ENCODE data around the gene FYCO1.

DNA sequence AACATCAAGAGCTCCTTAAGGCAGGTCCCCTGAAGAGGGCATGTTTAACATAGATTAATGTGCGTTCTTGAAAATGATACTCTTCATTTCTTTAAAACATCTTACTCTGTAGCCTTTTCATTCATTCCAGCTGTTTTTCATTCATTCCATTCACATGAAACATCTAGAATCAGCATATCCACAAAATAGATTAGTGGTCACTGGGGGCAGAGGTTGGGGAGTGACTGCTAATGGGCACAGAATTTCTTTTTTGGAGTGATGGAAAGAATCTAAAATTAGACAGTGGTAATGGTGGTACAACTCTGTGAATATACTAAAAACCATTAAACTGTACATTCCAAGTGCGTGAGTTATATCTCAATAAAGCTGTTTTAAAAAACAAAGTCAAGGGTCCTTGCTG lies 67.7 kb downstream of the FYCO1 start:
- no peak for TF ChIP-seq TAF1 (IDR thresholded peaks at IDR 0.05; ENCODE audit: low read depth)
- TF ChIP-seq EP300 (IDR thresholded peaks at IDR 0.05; ENCODE audit: borderline replicate concordance), result no peak
- no peak for TF ChIP-seq TEAD4 (IDR thresholded peaks at IDR 0.05)
- no peak for TF ChIP-seq RAD21 (IDR thresholded peaks at IDR 0.05; ENCODE audit: low read depth)
- TF ChIP-seq NFIC (IDR thresholded peaks at IDR 0.05), result no peak
- no peak for TF ChIP-seq CEBPB (IDR thresholded peaks at IDR 0.05)
